Activated CD4-positive, alpha-beta T cell treated with anti-CD3 and anti-CD28 coated beads, Interleukin-2, amount 50 U/mL, for 4 hours (primary cell): ENCODE data around the gene FOXL2.
"Not testable (repeated sequence)": the region's sequence is repeated elsewhere in the genome, so short reads cannot be mapped to it uniquely, and the experiment has no call there.

Source experiments
- DNase-seq, 2 experiments: peaks; one replicate each; pipeline ENCODE4 v3.0.0-alpha.2; 2020

FOXL2 gene

DNA sequence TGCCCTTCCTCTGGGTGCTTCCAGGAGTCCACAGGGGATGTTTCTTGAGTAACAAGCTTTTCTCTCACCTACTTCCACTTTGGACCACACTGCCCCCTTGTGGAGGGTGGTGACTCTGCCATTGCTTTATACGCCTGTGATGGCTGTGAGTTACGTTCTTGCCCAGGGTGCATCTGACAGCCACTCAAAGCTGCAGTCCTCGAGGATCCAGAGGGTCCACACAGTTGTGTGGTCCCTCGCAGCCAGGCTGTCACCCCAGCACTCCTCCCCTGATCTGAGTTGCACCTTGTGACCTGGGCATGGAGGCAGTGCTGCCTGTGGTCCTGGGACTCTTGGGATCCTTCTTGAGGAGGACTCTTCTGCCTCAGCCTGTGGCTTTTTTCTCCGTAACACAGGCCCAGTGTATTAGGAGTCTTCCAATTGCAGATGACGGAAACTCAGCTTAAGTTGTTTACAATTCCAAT, 23.4 kb downstream of the FOXL2 start:
- DNase-seq, result peak; percentile 78 to 83

DNA sequence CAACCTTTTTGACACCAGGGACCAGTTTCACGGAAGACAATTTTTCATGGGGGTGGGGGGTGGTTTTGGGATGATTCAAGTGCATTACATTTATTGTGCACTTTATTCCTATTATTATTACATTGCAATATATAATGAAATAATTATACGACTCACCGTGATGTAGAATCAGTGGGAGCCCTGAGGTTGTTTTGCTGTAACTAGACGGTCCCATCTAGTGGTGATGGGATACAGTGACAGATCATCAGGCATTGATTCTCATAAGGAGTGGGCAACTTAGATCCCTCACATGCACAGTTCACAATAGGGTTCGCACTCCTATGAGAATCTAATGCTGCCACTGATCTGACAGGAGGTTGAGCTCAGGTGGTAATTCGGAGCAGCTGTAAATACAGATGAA, 24.5 kb downstream of the FOXL2 start:
- not testable (repeated sequence) for DNase-seq

DNA sequence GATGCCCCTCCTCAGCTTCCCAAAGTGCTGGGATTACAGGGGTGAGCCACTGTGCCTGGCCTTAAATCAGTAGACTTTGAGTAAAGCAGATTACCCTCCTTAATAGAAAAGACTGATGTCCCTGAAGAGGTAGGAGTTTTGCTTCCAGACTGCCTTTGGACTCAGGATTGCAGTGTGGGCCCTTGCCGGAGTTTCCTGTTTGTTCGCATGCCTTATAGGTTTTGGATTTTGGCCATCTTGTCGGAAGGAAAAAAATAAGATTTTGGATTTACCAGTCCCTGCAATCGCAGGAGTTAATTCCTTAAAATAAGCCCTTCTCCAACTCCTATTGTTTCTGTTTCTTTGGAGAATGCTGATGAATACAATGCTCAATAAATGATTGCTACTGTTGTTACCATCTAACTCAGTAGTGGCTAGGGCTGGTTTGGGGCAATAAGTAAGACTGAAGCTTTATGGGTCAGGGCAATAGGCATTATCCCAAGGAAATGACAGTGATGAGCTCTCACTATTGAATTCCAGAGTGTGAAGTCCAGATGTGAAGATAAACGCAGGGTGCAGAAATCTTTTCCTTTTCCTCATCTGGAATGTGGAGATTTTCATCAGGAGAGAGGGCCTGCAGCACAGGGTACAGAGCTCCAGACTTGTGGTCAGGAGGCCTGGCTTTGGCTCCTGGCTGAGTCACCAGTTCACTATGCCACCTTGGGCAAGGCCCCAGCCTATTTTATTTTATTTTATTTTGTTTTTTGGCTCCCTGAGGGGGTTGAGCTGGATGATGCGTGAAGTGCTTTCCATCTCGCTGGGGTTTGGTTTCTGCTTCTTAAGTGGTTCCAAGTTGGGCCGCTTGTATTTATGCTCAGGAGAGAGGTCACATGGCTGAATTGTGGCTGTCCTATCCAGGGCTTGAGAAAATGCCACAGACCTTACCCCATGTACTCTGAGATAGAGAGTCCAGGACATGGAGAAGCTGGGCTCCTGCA, 25.3 kb downstream of the FOXL2 start:
- DNase-seq, result no peak

DNA sequence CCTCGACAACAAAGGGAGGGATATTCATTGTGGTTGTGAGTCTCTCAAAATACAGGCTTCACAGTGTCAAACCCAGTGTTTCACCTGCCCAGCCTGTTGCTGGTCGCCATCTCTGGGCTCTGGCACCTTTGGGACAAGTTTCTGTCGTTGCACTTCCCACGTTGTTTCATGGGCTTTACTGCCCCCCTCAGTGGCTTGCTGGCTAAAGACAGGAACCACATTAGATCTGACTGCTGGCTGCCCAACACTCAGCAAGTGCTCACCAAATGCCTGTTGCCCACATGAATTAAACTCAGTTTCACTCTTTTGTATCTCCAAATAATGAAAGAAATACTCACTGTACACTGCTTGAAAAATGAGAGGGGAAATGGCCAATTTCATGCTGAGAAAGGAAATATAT, 27.6 kb downstream of the FOXL2 start:
- no peak for DNase-seq

DNA sequence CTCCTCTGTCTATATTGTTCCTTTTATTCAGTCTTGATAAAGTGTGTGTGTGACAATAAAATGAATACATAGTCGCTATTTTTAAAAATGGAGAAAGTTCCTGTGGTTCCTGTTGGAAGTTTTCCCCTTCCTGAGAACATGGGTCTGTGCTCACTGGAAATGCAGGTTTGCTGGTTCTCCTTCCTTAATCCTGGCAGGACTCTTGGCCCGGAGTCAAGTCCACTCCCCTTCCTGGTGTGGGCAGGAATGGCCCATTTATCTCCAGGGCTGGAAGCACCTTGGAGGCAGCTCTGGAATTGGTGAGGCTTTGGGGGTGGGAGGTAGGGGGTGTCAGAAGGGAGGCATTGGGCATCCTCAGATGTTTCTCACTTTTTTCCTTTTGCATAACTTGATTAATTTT, 30.1 kb downstream of the FOXL2 start:
- DNase-seq, result no peak

DNA sequence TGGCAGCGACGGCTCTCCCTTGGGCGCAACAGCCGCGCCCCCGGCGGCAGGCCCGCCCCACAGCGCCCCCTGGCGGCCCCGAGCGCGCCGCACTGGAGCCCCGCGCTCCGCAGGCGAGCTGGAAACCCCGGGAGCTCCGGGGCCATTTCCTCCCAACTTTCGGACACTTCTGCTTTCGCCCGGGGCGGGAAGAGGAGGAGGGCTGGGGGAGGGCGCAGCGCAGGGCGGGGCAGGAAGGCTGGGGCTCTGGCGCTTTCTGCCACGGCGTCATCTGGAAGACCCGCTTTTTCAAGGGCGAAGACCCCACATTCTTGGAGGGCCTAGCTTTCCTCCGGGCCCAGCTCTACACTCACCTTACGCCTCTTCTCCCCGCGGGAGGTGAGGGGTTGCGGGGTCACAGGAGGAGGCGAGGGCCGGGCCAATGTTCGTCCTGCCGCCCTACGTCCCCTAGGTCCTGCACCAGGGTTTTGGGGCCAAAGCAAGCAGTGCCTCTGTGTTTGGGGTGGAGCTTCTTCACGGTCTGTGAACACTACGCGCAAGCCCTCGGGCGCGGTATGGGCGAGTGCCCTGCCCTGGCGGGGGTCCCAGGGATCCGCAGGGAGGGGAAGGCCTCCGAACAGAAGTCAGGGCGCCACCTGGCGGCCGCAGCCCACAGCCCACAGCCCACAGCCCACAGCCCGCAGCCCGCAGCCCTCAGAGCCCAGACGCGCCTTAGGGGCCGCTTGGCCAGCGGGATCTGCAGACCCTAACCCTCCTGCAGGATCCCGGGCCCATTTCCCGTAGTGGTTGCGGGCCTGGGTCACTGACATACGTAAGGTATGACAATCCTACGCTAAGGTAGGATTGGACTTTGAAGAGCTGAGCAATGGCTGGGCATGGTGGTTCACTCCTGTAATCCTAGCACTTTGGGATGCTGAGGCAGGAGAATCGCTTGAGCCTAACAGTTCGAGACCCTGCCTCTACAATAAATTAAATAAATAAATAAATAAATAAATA, 31.1 kb downstream of the FOXL2 start:
- DNase-seq, result peak; percentile 71 to 75

DNA sequence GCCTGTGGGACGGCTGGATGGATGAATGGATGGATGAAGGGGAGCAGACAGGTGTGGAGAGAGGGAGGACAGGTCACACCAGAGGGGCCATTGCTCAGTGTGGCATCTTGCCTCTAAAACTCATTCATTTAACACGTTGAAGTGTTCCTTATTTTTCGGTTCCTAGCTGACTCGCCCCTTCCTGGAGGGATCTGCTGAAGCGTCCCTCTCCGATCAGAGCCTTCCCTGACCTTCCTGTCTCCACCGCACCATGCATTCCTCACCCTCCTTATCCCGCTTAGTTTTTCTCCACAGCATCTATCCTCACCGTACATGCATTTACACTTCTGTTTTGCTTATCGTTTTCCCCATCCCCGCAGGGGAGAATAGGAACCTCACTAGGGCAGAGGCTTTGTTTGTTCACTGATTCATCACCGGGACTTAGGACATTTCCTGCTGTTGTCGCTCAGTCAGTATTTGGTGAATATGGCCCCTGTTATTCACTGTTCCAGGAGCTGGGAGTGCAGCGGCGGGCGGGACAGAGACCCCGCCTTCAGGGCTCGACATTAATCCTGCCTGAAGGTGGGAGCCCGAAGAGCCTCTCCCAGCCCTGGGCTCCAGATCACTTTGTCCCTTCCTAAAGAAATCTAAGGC, 32.0 kb downstream of the FOXL2 start:
- DNase-seq, result no peak

DNA sequence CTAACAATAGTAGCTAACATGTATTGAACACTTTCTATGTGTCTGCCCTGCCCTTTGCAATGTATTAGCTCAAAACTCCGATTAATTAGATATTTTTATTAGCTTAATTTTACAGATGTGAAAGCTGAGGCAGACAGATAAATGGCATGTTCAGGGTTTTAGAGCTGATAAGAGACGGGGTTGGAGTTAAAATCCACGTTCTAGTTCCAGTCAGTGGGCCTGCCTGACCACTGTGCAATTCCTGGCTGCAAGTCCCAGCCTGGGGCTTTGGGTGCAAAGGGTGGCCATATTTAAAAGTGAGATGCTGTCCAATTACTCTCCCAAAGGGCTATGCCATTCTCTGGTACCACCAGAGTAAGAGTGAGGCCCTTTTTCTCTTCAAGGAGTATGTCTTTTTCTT, 33.2 kb downstream of the FOXL2 start:
- DNase-seq, result no peak

DNA sequence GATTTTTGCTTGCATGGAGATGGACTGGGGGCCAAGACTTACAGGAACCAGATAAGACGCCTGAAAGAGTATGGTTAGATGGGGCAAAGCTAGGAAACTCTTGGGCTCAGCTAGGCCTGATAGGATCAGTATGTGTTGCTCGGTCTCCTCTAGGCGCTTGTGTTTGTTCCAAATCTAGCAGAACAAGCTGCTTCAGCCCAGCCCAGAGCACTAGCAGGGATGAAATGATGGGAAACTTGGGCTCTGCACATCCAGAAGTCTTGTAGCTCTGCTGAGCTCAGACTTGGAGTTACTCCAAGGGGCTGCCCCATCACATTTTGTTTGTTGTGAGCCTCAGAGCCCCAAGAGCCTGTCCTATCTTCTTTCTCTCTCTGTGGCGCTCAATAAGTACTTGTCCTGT, 34.7 kb downstream of the FOXL2 start:
- no peak for DNase-seq

DNA sequence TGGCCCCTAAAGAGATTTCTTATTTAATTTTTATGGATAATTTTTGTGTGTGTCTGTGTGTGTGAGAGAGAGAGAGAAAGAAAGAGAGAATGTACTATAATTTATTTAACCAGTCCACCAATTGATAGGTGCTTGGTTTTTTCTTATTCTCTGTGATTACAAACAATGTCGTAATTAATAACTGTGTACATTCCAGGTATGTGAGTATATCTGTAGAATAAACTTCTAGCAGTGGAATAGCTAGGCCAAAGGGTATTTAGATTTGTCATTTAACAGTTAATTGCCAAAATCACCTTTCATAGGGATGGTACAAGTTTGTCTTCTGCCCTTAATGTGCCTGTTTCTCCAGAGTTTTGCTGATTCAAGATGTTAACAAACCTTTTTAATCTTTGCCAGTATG, 35.3 kb downstream of the FOXL2 start:
- no peak for DNase-seq

DNA sequence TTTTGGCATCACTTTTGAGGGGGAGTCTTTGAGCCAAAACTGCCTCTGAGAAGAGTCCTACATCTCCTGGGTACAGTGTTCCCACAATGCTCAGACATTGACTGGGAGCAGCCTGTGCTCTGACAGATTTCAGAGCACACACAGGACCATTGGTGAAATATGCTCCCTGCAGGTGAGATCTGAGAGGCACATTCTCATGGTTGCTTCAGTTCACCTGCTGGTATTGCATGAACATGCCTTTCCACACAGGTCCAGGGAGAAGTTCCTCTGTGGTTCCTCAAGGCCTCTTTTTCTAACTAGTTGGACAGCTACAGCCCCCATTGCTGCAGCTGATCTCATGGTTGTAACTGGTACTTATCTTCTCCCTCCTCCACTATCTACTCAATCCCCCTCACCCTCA, 37.0 kb downstream of the FOXL2 start:
- no peak for DNase-seq

DNA sequence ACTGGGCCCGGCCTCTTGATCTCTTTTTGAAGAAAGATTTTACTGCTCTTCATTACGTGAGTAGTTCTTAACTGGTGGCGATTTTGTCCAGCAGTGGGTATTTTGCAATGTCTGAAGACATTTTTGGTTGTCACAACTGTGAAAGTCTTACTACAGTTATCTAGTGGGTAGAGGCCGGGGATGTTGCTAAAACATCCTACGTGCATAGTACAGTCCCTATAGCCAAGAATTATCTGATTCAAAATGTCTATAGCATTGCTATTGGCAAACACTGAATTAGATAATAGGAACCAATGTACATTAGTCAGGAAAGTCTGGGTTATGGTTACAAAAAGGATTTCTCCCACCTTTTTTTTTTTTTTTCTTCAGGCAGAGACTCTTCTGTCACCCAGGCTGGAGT, 38.1 kb downstream of the FOXL2 start:
- no peak for DNase-seq

DNA sequence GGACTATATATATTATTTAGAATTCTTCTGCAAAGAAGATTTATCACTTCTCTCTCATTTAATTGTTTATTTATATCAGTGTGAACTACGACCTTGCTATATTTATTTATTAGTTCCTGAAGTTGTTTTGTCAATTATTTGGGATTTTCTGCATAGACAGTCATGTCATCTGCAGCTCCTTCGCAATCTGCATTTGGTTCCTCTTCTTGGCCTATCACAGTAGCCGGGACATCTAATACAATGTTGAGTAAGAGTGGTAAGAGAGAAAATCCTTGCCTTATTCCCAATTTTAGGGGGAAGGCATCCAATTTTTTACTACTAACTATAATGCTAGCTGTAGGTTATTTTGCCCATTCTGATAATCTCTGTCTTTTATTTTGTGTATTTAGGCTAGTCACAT, 39.4 kb downstream of the FOXL2 start:
- no peak for DNase-seq

DNA sequence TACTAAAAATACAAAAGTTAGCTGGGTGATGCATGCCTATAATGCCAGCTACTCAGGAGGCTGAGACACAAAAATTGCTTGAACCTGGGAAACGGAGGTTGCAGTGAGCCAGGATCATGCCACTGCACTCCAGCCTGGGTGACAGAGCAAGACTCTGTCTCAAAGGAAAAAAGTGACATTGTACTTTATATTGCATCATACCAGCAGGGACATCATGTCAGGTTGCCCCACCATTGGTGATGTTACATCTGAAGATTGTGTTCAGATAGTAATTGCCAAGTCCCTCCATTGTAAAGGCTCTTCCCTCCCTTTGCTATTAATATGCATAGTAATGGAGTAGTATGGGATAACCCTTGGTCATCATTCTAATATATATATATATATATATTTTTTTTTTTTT, 44.8 kb downstream of the FOXL2 start:
- no peak for DNase-seq

DNA sequence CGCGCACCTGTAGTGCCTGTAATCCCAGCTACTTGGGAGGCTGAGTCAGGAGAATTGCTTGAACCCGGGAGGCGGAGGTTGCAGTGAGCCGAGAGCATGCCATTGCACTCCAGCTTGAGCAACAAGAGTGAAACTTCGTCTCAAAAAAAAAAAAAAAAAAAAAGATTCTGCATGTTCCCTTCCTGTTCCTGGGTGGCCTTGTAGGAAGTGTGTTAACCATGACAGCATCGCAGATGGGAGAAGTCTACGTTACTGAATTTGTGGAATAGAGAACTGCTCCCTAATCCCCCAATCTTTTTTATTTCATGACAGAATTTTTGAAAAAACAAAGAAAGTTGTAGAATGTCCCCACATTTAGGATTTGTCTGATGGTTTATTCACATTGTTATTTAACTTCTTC, 45.4 kb downstream of the FOXL2 start:
- DNase-seq, result no peak

DNA sequence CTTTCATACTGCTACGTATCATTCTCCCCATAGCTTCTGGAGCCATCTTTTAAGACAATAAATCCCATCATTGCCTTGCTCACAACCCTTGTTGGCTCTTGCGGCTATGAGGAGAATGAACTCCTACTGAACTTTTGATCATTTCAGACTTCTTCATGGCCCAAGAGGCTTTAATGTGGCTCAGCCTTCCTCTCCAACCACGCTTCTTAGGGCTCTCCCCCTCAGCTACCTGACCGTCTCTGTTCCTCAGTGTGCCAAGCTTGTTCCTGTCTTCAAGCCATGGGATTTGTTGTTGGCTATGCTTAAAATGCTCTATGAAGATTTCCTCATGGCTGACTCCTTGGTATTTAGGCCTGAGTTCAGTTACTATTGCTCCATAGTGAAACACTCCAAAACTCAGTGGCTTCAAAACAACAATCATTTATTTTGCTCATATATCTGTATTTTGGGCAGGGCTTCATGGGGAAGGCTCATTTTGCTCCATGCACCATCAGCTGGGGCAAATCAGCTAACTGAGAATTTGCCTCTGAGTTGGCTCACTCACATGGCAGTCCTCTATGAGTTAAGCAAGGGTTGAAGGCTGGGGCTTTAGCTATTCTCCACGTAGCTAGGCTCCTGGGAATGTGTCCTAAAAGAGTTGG, 47.5 kb downstream of the FOXL2 start:
- DNase-seq, result no peak

DNA sequence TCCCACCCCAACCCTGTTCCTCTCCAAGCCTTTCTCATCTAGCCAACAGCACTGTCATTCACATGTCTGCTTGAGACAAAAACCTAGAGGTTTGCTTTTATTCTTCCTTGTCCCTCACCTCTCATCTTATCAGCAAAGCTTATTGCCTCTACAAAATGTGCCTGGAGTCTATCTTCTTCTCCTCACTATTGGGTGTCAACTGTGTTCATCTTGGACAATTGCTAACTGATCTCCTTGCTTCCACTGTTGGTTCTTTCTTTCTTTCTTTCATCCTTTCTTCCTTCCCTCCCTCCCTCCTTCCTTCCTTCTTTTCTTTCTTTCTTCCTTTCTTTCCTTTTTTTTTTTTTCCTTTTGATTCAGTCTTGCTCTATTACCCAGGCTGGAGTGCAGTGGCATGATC, 48.2 kb downstream of the FOXL2 start:
- DNase-seq, result no peak

DNA sequence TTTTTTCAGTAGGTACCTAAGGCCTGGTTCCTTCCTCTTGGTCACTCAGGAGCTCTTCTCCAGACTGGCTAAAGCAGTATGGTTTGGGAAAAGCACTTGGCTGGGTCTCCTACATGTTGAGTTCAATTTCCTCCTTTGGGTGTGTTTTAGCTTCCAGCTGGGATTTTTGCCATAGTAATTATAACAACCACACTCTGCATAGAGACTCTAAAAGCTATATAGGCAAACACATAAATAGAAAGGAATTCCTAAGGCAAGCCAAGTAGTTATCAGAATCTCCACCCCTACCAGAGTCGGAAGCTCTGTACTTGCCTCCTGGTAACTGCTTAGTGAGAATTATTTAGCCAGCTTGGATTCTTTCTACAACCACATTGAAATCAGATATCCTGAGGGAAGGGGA, 48.6 kb downstream of the FOXL2 start:
- DNase-seq, result no peak
